Endothelial cell of umbilical vein (primary cell): ENCODE results near the gene TERC. TPM values are rescaled to one million over a fixed set of nuclear protein-coding genes. Genes with fewer than 3 reads are reported as not detected.

ENCODE experiments used
- BruUV-seq: library from RNA; stranded (reverse); fragments of 400-500 nt; replicated peaks from 2 replicates; lab custom pipeline; 2021; lab: Mats Ljungman, UMichigan
- CTCF ChIA-PET: fragments of 300-600, 350-600 bp; sonication (Branson Sonifier 250); formaldehyde crosslinking; loops from one replicate; lab custom pipeline; 2021; ENCODE audit warnings: antibody characterized with exemption, inconsistent platforms; lab: Charles Lee
- POLR2A ChIA-PET: fragments of 300-600, 350-600 bp; sonication (Branson Sonifier 250); formaldehyde crosslinking; loops from one replicate; lab custom pipeline; 2021; ENCODE audit warnings: antibody characterized with exemption, inconsistent platforms; lab: Charles Lee
- DNase-seq: peaks from one replicate; pipeline ENCODE4 v3.0.0-alpha.2; 2011; ENCODE audit warnings: low read depth, low spot score
- FAIRE-seq: peaks from 2 replicates; lab custom pipeline; 2011; peaks lifted over from hg19 to GRCh38; lab: Jason Lieb, UNC
- H2AFZ ChIP-seq: 2 replicates; pipeline ENCODE4 v1.6.0; 2012; ENCODE audit warnings: low read depth, low read length, control low read depth, inconsistent platforms
- H3K27ac ChIP-seq: 2 replicates; pipeline ENCODE4 v1.5.1; 2011; ENCODE audit warnings: low read depth, mild to moderate bottlenecking, control low read depth, low read length, moderate library complexity; ENCODE audit not compliant: insufficient read depth
- H3K27me3 ChIP-seq, 2 experiments: 2 replicates each; pipeline versions ENCODE4 v1.6.0 to v1.6.1; 2011; ENCODE audit warnings: low read length in 2 of 2, mixed read lengths in 1 of 2; ENCODE audit not compliant: control insufficient read depth in 2 of 2, insufficient read depth in 2 of 2
- H3K36me3 ChIP-seq, 2 experiments: 2 replicates in 1 of 2; 3 replicates in 1 of 2; pipeline ENCODE4 v1.5.1; 2011; ENCODE audit warnings: low read length in 2 of 2, mild to moderate bottlenecking in 1 of 2, moderate library complexity in 1 of 2; ENCODE audit not compliant: control insufficient read depth in 2 of 2, insufficient read depth in 2 of 2; ENCODE audit errors: extremely low read depth in 1 of 2
- H3K4me1 ChIP-seq: 3 replicates; pipeline ENCODE4 v1.5.1; 2011; ENCODE audit warnings: mild to moderate bottlenecking, low read length; ENCODE audit not compliant: control insufficient read depth, insufficient read depth; ENCODE audit errors: extremely low read depth
- H3K4me2 ChIP-seq: 2 replicates; pipeline ENCODE4 v1.6.1; 2011; ENCODE audit warnings: low read length, control low read depth, mixed read lengths; ENCODE audit not compliant: insufficient read depth
- H3K4me3 ChIP-seq, 3 experiments: fragments of 200-600 bp in 1 of 3; sonication (generic), shearing (Covaris generic) in 1 of 3; replicated peaks in 1 of 3; 2 replicates each; pipeline ENCODE4 v1.5.1; 2011 to 2016; ENCODE audit warnings: control low read depth in 3 of 3, low read length in 3 of 3, mild to moderate bottlenecking in 2 of 3, inconsistent platforms in 1 of 3, low read depth in 1 of 3, moderate library complexity in 1 of 3; ENCODE audit not compliant: insufficient read depth in 1 of 3
- H3K79me2 ChIP-seq: 2 replicates; pipeline ENCODE4 v1.6.0; 2012; ENCODE audit warnings: low read length, inconsistent platforms; ENCODE audit not compliant: control insufficient read depth, insufficient read depth
- H3K9ac ChIP-seq: replicated peaks from 2 replicates; pipeline ENCODE3; 2011; ENCODE audit warnings: low read length, control low read depth; ENCODE audit not compliant: insufficient read depth; ENCODE audit errors: extremely low read depth
- H3K9me1 ChIP-seq: replicated peaks from 3 replicates; pipeline ENCODE4 v1.6.0; 2011; ENCODE audit warnings: mild to moderate bottlenecking, low read length; ENCODE audit not compliant: control insufficient read depth, insufficient read depth; ENCODE audit errors: extremely low read depth
- H3K9me3 ChIP-seq: replicated peaks from 2 replicates; pipeline ENCODE4 v1.5.1; 2012; ENCODE audit warnings: low read length, inconsistent platforms; ENCODE audit not compliant: control insufficient read depth, insufficient read depth
- H4K20me1 ChIP-seq: replicated peaks from 2 replicates; pipeline ENCODE3; 2011; ENCODE audit warnings: mild to moderate bottlenecking, low read length; ENCODE audit not compliant: control insufficient read depth, insufficient read depth; ENCODE audit errors: extremely low read depth
- FOS ChIP-seq: IDR thresholded peaks from 2 replicates; pipeline ENCODE4 v1.6.1; 2011; ENCODE audit warnings: mild to moderate bottlenecking, low read length, moderate library complexity, borderline replicate concordance; ENCODE audit not compliant: insufficient read depth
- GATA2 ChIP-seq: IDR thresholded peaks from 2 replicates; pipeline ENCODE4 v1.7.0; 2011; ENCODE audit warnings: low read depth, mild to moderate bottlenecking, moderate library complexity, mixed read lengths, low read length; ENCODE audit not compliant: insufficient read length, insufficient read depth
- MYC ChIP-seq: IDR thresholded peaks from one replicate; pipeline ENCODE4 v1.6.1; 2011; ENCODE audit warnings: mild to moderate bottlenecking, low read depth, low read length
- POLR2A ChIP-seq: IDR thresholded peaks from 2 replicates; pipeline ENCODE4 v1.6.1; 2012; ENCODE audit warnings: low read depth, mild to moderate bottlenecking, control low read depth, low read length
- POLR2AphosphoS5 ChIP-seq: IDR thresholded peaks from 2 replicates; pipeline ENCODE4 v1.6.1; 2012; ENCODE audit warnings: low read depth, mild to moderate bottlenecking, control low read depth, low read length, moderate library complexity; ENCODE audit not compliant: insufficient read depth
- dilution Hi-C: fragments of 300-500 bp; cut with MboI; formaldehyde crosslinking; loops from one replicate; pipeline ENCODE4 v1.15.0; 2019; ENCODE audit warnings: low sequenced_read_pairs; ENCODE audit not compliant: extremely low pct_ligation_motif_present
- intact Hi-C: fragments of 100-400 bp; cut with micrococcal nuclease; formaldehyde crosslinking; loops from one replicate; pipeline ENCODE4 v1.10.0; 2022
- polyA plus RNA-seq, 4 experiments: library from polyadenylated mRNA; depleted of rRNA in 3 of 4; stranded (reverse) in 3 of 4; unstranded in 1 of 4; fragments of >200 nt; gene quantifications; 2 replicates each; pipeline versions ENCODE4 v1.2.1 to v1.2.3, GENCODE V29; 2011 to 2012; ENCODE audit warnings: missing spikeins in 1 of 4
- total RNA-seq: library from RNA; stranded (reverse); gene quantifications from 2 replicates; pipeline ENCODE4 v1.2.3, GENCODE V29; 2021
- TF ChIP-seq, protein P1 (sequence below): IDR thresholded peaks from 2 replicates; pipeline ENCODE4 v1.6.1; 2011; ENCODE audit not compliant: insufficient read depth, insufficient read length
- TF ChIP-seq, protein P2 (sequence below), 2 donors: IDR thresholded peaks; 1 replicate in 1 of 2; 2 replicates in 1 of 2; pipeline ENCODE4 v1.5.1; 2011; ENCODE audit warnings: low read length in 2 of 2, mild to moderate bottlenecking in 2 of 2, moderate library complexity in 2 of 2, control low read depth in 1 of 2, inconsistent platforms in 1 of 2, low read depth in 1 of 2; ENCODE audit not compliant: insufficient read depth in 1 of 2; ENCODE audit errors: extremely low read depth in 1 of 2

Gene TERC
- total and polyA plus RNA-seq, 2 donors (not counting 3 experiments of a cell fraction or from before 2014, with no cell fraction given): 2.6 to 6.1 TPM

DNA sequence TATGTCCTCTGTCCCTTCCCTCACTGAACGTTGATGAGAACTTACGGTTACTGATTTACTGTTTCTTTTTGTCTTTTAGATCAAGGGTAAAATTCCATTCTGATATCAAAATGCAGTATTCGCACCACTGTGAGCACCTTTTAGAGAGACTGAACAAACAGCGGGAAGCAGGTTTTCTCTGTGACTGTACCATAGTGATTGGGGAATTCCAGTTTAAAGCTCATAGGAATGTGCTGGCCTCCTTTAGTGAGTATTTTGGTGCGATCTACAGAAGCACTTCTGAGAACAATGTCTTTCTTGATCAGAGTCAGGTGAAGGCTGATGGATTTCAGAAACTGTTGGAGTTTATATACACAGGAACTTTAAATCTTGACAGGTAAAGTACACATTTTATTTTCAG, 9.3 kb upstream of the TERC start:
- Histone ChIP-seq H3K9me1 (no peaks in the 10 kb centered on the region), H3K27ac (peak overlapping the region; percentile 94), H4K20me1 (peaks cover 2% of the 10 kb centered on the region), H3K4me2 (peak overlapping the region; percentile 98), H3K27me3 (no peaks in the 10 kb centered on the region), H3K4me3 (peak overlapping the region in 2 of 3 experiments; percentile 77 to 94), H3K9me3 (no peaks in the 10 kb centered on the region), H3K79me2 (peaks cover 35% of the 10 kb centered on the region), H2AFZ (no peak overlapping the region), H3K4me1 (peaks cover 13% of the 10 kb centered on the region), H3K36me3 (peaks cover 2 to 12% of the 10 kb centered on the region in 2 experiments), H3K9ac (peak overlapping the region; percentile 93)
- ChIA-PET POLR2A (no interaction called here), CTCF (no interaction called here)
- dilution Hi-C loops: no loop called here
- DNase-seq (no peak), FAIRE-seq (no peak)
- intact Hi-C loops: loop anchor here (5.0 kb wide), 2 partner anchors 263 to 627 kb away; partner anchors contain the start of gene GPR160
- no peak for TF ChIP-seq POLR2A
- TF ChIP-seq, protein P1, sequence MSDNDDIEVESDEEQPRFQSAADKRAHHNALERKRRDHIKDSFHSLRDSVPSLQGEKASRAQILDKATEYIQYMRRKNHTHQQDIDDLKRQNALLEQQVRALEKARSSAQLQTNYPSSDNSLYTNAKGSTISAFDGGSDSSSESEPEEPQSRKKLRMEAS: no peak
- TF ChIP-seq MYC: no peak
- TSS peak; percentile 29 for BruUV-seq

DNA sequence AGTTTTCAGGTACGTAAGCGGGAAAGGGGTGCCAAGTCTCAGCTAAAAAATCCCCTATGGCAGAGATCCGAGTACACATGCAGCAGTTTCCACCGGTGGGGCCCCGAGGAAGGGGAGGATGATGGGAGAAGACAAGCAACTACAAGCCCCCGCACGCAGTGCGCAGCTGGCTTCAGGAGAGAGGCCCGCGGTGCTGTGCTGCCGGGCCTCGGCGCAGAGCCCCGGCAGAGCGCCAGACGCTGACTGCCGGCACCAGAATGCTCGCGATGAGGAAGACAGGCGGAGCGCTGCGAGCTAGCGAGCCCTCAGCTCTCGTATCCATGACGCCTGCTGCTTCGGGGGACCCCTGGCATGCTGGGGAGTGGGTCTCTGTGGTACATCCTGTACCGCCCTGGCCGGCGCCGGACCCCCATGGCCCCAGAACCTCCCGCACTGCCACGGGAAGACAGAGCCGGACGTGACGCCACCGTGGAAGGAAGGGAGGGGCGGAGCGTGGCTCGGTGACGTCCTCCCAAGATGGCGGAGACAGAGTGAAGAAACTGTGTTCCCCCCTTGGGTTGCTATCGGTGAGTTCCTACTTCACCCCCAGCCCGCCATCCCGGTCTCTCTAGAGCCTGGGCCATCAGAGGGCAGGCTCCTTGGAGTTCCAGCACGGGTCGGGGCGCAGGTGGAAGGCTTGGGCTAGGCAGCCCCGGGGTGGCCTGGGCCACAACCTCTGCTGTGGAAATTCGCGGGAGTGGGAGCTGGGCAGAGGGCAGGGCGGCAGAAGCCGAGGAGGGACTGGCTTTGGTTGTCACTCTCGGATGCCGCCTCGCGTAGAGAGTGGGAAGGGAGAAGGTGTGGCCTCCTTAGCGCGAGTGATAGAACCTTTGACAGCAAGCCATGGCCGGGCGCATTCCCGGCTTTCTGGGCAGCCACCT, 8.3 kb upstream of the TERC start, which contains the start of gene MYNN:
MYNN (plus strand) TSS at position 500 of the 920 bp plus-strand sequence. CDS start 900 bp downstream, outside the sequence.
- peak within 1 kb of the TSS; percentile 98 for H3K4me2 ChIP-seq
- peak within 1 kb of the TSS; percentile 75 to 94 (median 77) for H3K4me3 ChIP-seq
- peak within 1 kb of the TSS; percentile 49 for H2AFZ ChIP-seq
- no peaks in the 10 kb centered on the region for H3K9me3 ChIP-seq
- no peaks in the 10 kb centered on the region for H3K27me3 ChIP-seq
- peaks cover 13% of the 10 kb centered on the region for H3K4me1 ChIP-seq
- ChIA-PET CTCF (interaction anchor here (0.6 to 1.5 kb wide), 3 partner anchors 9 to 908 kb away, joined by 3 to 5 read pairs (median 4); partner anchors contain the start of gene TERC), POLR2A (interaction anchor here (0.7 to 1.6 kb wide), 2 partner anchors 48 to 626 kb away, joined by 4 to 10 read pairs; no protein-coding TSS in a partner anchor)
- H3K9ac ChIP-seq: peak within 1 kb of the TSS; percentile 93
- H3K36me3 ChIP-seq: peaks cover 0 to 9% of the 10 kb centered on the region in 2 experiments
- no peaks in the 10 kb centered on the region for H3K9me1 ChIP-seq
- no peak for TF ChIP-seq GATA2
- TF ChIP-seq FOS: no peak
- TF ChIP-seq MYC: no peak
- TF ChIP-seq POLR2A: peak; percentile 95
- TF ChIP-seq POLR2AphosphoS5: peak; percentile 92
- TF ChIP-seq, protein P2, sequence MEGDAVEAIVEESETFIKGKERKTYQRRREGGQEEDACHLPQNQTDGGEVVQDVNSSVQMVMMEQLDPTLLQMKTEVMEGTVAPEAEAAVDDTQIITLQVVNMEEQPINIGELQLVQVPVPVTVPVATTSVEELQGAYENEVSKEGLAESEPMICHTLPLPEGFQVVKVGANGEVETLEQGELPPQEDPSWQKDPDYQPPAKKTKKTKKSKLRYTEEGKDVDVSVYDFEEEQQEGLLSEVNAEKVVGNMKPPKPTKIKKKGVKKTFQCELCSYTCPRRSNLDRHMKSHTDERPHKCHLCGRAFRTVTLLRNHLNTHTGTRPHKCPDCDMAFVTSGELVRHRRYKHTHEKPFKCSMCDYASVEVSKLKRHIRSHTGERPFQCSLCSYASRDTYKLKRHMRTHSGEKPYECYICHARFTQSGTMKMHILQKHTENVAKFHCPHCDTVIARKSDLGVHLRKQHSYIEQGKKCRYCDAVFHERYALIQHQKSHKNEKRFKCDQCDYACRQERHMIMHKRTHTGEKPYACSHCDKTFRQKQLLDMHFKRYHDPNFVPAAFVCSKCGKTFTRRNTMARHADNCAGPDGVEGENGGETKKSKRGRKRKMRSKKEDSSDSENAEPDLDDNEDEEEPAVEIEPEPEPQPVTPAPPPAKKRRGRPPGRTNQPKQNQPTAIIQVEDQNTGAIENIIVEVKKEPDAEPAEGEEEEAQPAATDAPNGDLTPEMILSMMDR (IDR thresholded peaks at IDR 0.05; ENCODE audit: extremely low read depth in 1 of 2, insufficient read depth in 1 of 2, low read depth in 1 of 2, low read length in 2 of 2): peak; percentile 4 to 24
- TF ChIP-seq, protein P1: no peak
- FAIRE-seq: peak; percentile 88
- peak; percentile 93 for DNase-seq
- intact Hi-C loops: loop anchor here (1.0 to 5.0 kb wide), 6 partner anchors 8 to 626 kb away; partner anchors contain the start of genes GPR160, LRRC34, LRRIQ4 and SEC62
- BruUV-seq: TSS peak; percentile 91
- peak within 1 kb of the TSS; percentile 94 for H3K27ac ChIP-seq
- dilution Hi-C loops: no loop called here
- peaks cover 33% of the 10 kb centered on the region for H3K79me2 ChIP-seq
- no peaks in the 10 kb centered on the region for H4K20me1 ChIP-seq
